SK-N-SH treated with all-trans-retinoic acid at 6 μM for 48 hours (cell line): Measurements from ENCODE around the gene DOCK7.

ENCODE experiments used
- ARNTL ChIP-seq: fragments of 450-650 bp; formaldehyde crosslinking; IDR thresholded peaks from 2 replicates; pipeline ENCODE4 v1.5.0; 2020; ENCODE audit warnings: low read depth, mild to moderate bottlenecking, moderate library complexity, borderline replicate concordance
- CSDC2 ChIP-seq: fragments of 250-450 bp; sonication (Bioruptor Pico); IDR thresholded peaks from 2 replicates; pipeline ENCODE4 v1.5.0; 2020; ENCODE audit warnings: mild to moderate bottlenecking, moderate library complexity
- GLIS3 ChIP-seq: fragments of 250-450 bp; sonication (Bioruptor Pico); IDR thresholded peaks from 2 replicates; pipeline ENCODE4 v1.5.0; 2020; ENCODE audit warnings: mild to moderate bottlenecking, moderate library complexity
- POU6F1 ChIP-seq: fragments of 250-450 bp; sonication (Bioruptor Pico); IDR thresholded peaks from 2 replicates; pipeline ENCODE4 v1.8.0; 2021; ENCODE audit warnings: low read depth, mild to moderate bottlenecking, moderate library complexity, borderline replicate concordance
- PPARA ChIP-seq: fragments of 250-450 bp; sonication (Bioruptor Pico); IDR thresholded peaks from 2 replicates; pipeline ENCODE4 v1.5.0; 2020; ENCODE audit warnings: mild to moderate bottlenecking, borderline replicate concordance
- RARB ChIP-seq: fragments of 250-450 bp; sonication (Bioruptor Pico); IDR thresholded peaks from 2 replicates; pipeline ENCODE4 v1.8.0; 2021; ENCODE audit warnings: mild to moderate bottlenecking, moderate library complexity
- SNAI2 ChIP-seq: fragments of 250-450 bp; sonication (Bioruptor Pico); IDR thresholded peaks from 2 replicates; pipeline ENCODE4 v1.5.0; 2020; ENCODE audit warnings: mild to moderate bottlenecking, moderate library complexity
- TSHZ2 ChIP-seq: fragments of 250-450 bp; sonication (Bioruptor Pico); IDR thresholded peaks from 2 replicates; pipeline ENCODE4 v1.5.0; 2020; ENCODE audit warnings: mild to moderate bottlenecking, moderate library complexity
- ZFP3 ChIP-seq: fragments of 250-450 bp; sonication (Bioruptor Pico); IDR thresholded peaks from 2 replicates; pipeline ENCODE4 v1.5.0; 2020; ENCODE audit warnings: mild to moderate bottlenecking, moderate library complexity
- ZFP30 ChIP-seq: fragments of 450-650 bp; formaldehyde crosslinking; IDR thresholded peaks from 2 replicates; pipeline ENCODE4 v1.5.0; 2022; ENCODE audit warnings: mild to moderate bottlenecking, moderate library complexity

- TF ChIP-seq PPARA (CRISPR knock-in tag), result no peak
- no peak for TF ChIP-seq TSHZ2 (CRISPR knock-in tag)
- no peak for TF ChIP-seq ZFP3 (CRISPR knock-in tag)
- no peak for TF ChIP-seq ARNTL (CRISPR knock-in tag)
- no peak for TF ChIP-seq RARB (CRISPR knock-in tag)
- no peak for TF ChIP-seq SNAI2 (CRISPR knock-in tag)
- TF ChIP-seq ZFP30 (CRISPR knock-in tag), result no peak
- no peak for TF ChIP-seq POU6F1 (CRISPR knock-in tag)
- no peak for TF ChIP-seq CSDC2
- TF ChIP-seq GLIS3, result no peak
These were observed 235.2 kb downstream of the DOCK7 start for GRCh38 chr1:62452951-62453350.
